HL-60 (cell line): Measurements from ENCODE around the gene PPY.
"Not testable (repeated sequence)": the region's sequence is repeated elsewhere in the genome, so short reads cannot be mapped to it uniquely, and the experiment has no call there.

ENCODE experiments used
- DNase-seq, 2 experiments: peaks; one replicate each; pipeline ENCODE4 v3.0.0-alpha.2; 2010 to 2020; ENCODE audit warnings: low read depth in 1 of 2, low spot score in 1 of 2
- H3K27ac ChIP-seq: fragments of 250-450 bp; sonication (Bioruptor Pico); replicated peaks from 2 replicates; pipeline ENCODE4 v1.5.1; 2020; ENCODE audit warnings: mild to moderate bottlenecking, moderate library complexity
- H3K27me3 ChIP-seq: fragments of 250-450 bp; sonication (Bioruptor Pico); 2 replicates; pipeline ENCODE4 v1.5.1; 2021; ENCODE audit warnings: mild to moderate bottlenecking, moderate library complexity; ENCODE audit not compliant: insufficient read depth, poor library complexity, severe bottlenecking
- H3K4me3 ChIP-seq: replicated peaks from 2 replicates; pipeline ENCODE4 v1.5.1; 2011; ENCODE audit warnings: mild to moderate bottlenecking, control low read depth, low read length; ENCODE audit not compliant: insufficient read depth
- CTCF ChIP-seq: IDR thresholded peaks from one replicate; pipeline ENCODE4 v1.5.1; 2011; ENCODE audit warnings: low read length, control low read depth, inconsistent platforms; ENCODE audit not compliant: insufficient read depth
- GABPA ChIP-seq: IDR thresholded peaks from 2 replicates; pipeline ENCODE4 v1.6.1; 2012; ENCODE audit warnings: low read depth
- POLR2AphosphoS5 ChIP-seq: IDR thresholded peaks from 2 replicates; pipeline ENCODE4 v1.6.1; 2012; ENCODE audit warnings: low read depth
- REST ChIP-seq: IDR thresholded peaks from 2 replicates; pipeline ENCODE4 v1.6.1; 2012; ENCODE audit warnings: low read depth; ENCODE audit not compliant: insufficient replicate concordance
- SPI1 ChIP-seq: IDR thresholded peaks from 2 replicates; pipeline ENCODE4 v1.6.1; 2012; ENCODE audit warnings: low read depth, mild to moderate bottlenecking, borderline replicate concordance

Gene PPY

DNA sequence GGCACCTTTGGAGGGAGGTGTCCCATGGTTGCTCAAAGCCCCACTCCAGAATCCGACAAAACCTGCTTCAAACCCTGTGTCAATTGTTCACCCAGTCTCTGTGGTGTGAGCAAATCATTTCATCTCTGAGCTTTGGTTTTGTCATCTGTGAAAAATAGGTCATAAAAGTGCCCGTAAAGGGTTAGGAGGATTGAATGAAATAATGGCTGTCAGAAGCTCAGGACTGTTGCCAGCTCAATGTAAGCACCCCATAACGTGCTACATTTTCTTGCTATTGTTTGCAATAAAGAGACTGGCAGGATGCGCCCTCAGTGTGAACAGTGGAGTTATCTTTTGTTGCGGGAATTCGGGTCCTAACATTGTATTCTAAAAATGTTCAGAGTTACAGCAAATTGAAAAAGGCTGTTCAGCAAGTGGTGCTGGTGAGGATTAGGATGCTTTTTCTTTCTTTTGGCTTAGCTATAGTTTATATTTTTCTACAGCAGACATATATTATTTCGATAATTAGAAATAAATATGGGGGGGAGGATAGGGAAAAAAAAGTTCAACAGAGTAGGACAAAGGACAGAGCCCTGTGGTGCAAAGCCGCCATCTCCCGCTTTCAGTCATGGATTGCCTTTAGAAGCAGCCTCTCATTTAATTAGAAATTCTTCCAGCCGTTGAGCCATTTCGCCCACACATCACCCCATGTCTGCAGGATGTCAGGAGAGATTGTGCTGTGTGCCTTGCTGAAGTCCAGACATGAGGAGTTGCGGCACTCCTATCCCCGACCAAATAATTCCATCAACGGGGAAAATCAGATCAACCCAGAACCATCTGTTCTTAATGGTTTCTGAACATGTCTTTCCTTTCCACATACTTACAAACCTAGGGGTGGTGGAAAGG, 32.3 kb upstream of the PPY start:
- Histone ChIP-seq H3K27ac (no peak overlapping the region), H3K4me3 (no peak overlapping the region), H3K27me3 (peaks cover 2% of the 10 kb centered on the region)
- no peak for TF ChIP-seq POLR2AphosphoS5
- TF ChIP-seq CTCF = no peak
- no peak for TF ChIP-seq REST
- no peak for TF ChIP-seq SPI1
- no peak for TF ChIP-seq GABPA
- DNase-seq = no peak

- DNase-seq, H3K4me3 ChIP-seq, H3K27ac ChIP-seq, H3K27me3 ChIP-seq: not testable (repeated sequence)
Observed at GRCh38 chr17:43972444-43973212, 30.4 kb upstream of the PPY start.

DNA sequence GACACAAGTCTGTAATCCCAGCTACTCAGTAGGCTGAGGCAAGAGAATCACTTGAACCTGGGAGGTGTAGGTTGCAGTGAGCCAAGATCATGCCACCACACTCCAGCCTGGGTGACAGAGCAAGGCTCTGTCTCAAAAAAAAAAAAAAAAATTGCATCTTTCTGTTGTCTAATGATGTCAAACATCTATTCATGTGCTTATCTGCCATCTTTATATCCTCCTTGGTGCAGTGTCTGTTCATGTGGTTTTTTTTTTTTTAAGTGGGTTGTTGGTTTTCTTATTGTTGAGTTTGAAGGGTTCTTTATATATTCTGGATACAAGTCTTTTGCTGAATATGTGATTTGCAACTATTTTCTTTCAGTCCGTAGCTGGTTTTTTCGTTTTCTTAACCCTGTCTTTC, 29.2 kb upstream of the PPY start:
- not testable (repeated sequence) for DNase-seq, H3K4me3 ChIP-seq, H3K27ac ChIP-seq, H3K27me3 ChIP-seq

GRCh38 chr17:43970366-43970765, 28.1 kb upstream of the PPY start:
- H3K27me3 ChIP-seq = peaks cover 2% of the 10 kb centered on the region
- no peak for TF ChIP-seq GABPA
- no peak for TF ChIP-seq SPI1
- no peak for TF ChIP-seq CTCF
- no peak for TF ChIP-seq REST
- TF ChIP-seq POLR2AphosphoS5 = no peak
- H3K4me3 ChIP-seq = no peak overlapping the region
- no peak overlapping the region for H3K27ac ChIP-seq
- no peak for DNase-seq
